Activated CD4-positive, alpha-beta T cell treated with anti-CD3 and anti-CD28 coated beads for 36 hours (primary cell): Measurements from ENCODE around the gene RAD51B. TPM values are rescaled to one million over a fixed set of nuclear protein-coding genes. Genes with fewer than 3 reads are reported as not detected.
A peak's percentile ranks its signal among the peaks of the same experiment; 100 is the strongest.

ENCODE experiments used
- ATAC-seq: fragments of 200-7000 bp; cut with Tn5 transposase; one replicate; pipeline ENCODE4 v1.10.0; 2021; ENCODE audit warnings: mild to moderate bottlenecking, moderate library complexity
- CTCF ChIA-PET: fragments of 350-600 bp; sonication (Branson Sonifier 250); formaldehyde crosslinking; loops from one replicate; lab custom pipeline; 2021; ENCODE audit warnings: antibody characterized with exemption; lab: Charles Lee
- POLR2A ChIA-PET: fragments of 350-600 bp; sonication (Branson Sonifier 250); formaldehyde crosslinking; loops from one replicate; lab custom pipeline; 2021; ENCODE audit warnings: antibody characterized with exemption, inconsistent platforms; lab: Charles Lee
- DNase-seq: peaks from one replicate; pipeline ENCODE4 v3.0.0-alpha.2; 2020
- H3K27ac Mint-ChIP-seq: one replicate; pipeline ENCODE4 v1.8.0; 2021; ENCODE audit warnings: mixed read lengths
- H3K27me3 Mint-ChIP-seq: one replicate; pipeline ENCODE4 v1.8.0; 2021; ENCODE audit warnings: mixed read lengths
- H3K36me3 Mint-ChIP-seq: one replicate; pipeline ENCODE4 v1.8.0; 2021; ENCODE audit warnings: low read depth, mixed read lengths
- H3K4me1 Mint-ChIP-seq: one replicate; pipeline ENCODE4 v1.8.0; 2021; ENCODE audit warnings: mixed read lengths
- H3K4me3 Mint-ChIP-seq: one replicate; pipeline ENCODE4 v1.8.0; 2021; ENCODE audit warnings: mild to moderate bottlenecking, moderate library complexity, mixed read lengths
- H3K9me3 Mint-ChIP-seq: one replicate; pipeline ENCODE4 v1.8.0; 2021; ENCODE audit warnings: low read depth, mixed read lengths
- intact Hi-C, 2 experiments: fragments of 100-400 bp; cut with DNase I in 1 of 2; cut with micrococcal nuclease in 1 of 2; formaldehyde crosslinking; loops; one replicate each; pipeline versions ENCODE4 v1.14.2 to v1.15.1; 2022 to 2024; cut with DNase I, micrococcal nuclease
- total RNA-seq, 2 experiments: library from RNA; stranded (reverse); gene quantifications; one replicate each; pipeline ENCODE4 v1.2.3, GENCODE V29; 2021

Gene RAD51B
- total RNA-seq, 2 experiments from 2014 or later: 26.4 to 39.9 TPM

GRCh38 chr14:68364792-68365192 is 545.2 kb downstream of the RAD51B start:
- H3K9me3 Mint-ChIP-seq: no peaks in the 10 kb centered on the region
- no peaks in the 10 kb centered on the region for H3K36me3 Mint-ChIP-seq
- no peak overlapping the region for H3K4me3 Mint-ChIP-seq
- DNase-seq (no peak), ATAC-seq (no peak)
- CTCF ChIA-PET: interaction anchor here (0.6 to 1.1 kb wide), 3 partner anchors 8 to 404 kb away, joined by 3 read pairs; no protein-coding TSS in a partner anchor
- intact Hi-C loops: loop anchor here (5.0 kb wide), 4 partner anchors 77 to 453 kb away; partner anchors contain the start of gene ZFP36L1 (in 1 of the 2)
- no peak overlapping the region for H3K27ac Mint-ChIP-seq
- H3K27me3 Mint-ChIP-seq: no peaks in the 10 kb centered on the region
- POLR2A ChIA-PET: no interaction called here
- H3K4me1 Mint-ChIP-seq: peaks cover 44% of the 10 kb centered on the region

- ATAC-seq (no peak), DNase-seq (no peak)
- intact Hi-C loops: loop anchor here (5.0 kb wide), 4 partner anchors 78 to 452 kb away; partner anchors contain the start of gene ZFP36L1 (in 1 of the 2)
- ChIA-PET POLR2A (interaction anchor here (0.6 kb wide), 1 partner anchor 1309 kb away, joined by 3 read pairs; no protein-coding TSS in a partner anchor), CTCF (interaction anchor here (0.6 to 1.1 kb wide), 3 partner anchors 9 to 404 kb away, joined by 3 read pairs; no protein-coding TSS in a partner anchor)
- H3K36me3 Mint-ChIP-seq: no peaks in the 10 kb centered on the region
- no peaks in the 10 kb centered on the region for H3K9me3 Mint-ChIP-seq
- no peaks in the 10 kb centered on the region for H3K27me3 Mint-ChIP-seq
- peaks cover 44% of the 10 kb centered on the region for H3K4me1 Mint-ChIP-seq
- no peak overlapping the region for H3K27ac Mint-ChIP-seq
- H3K4me3 Mint-ChIP-seq: no peak overlapping the region
Observed at GRCh38 chr14:68365228-68365627, 545.6 kb downstream of the RAD51B start.

GRCh38 chr14:68366656-68367055 is 547.1 kb downstream of the RAD51B start:
- Mint-ChIP-seq H3K27me3 (no peaks in the 10 kb centered on the region), H3K4me3 (no peak overlapping the region), H3K36me3 (no peaks in the 10 kb centered on the region), H3K9me3 (no peaks in the 10 kb centered on the region), H3K27ac (no peak overlapping the region), H3K4me1 (peaks cover 38% of the 10 kb centered on the region)
- DNase-seq (no peak), ATAC-seq (no peak)
- ChIA-PET POLR2A (no interaction called here), CTCF (interaction anchor here (1.1 to 1.2 kb wide), 2 partner anchors 48 to 54 kb away, joined by 3 read pairs; no protein-coding TSS in a partner anchor)
- intact Hi-C loops: loop anchor here (5.0 kb wide), 4 partner anchors 79 to 451 kb away; partner anchors contain the start of gene ZFP36L1 (in 1 of the 2)

GRCh38 chr14:68367536-68367935 is 548.0 kb downstream of the RAD51B start:
- Mint-ChIP-seq H3K4me3 (no peak overlapping the region), H3K36me3 (no peaks in the 10 kb centered on the region), H3K27me3 (no peaks in the 10 kb centered on the region), H3K4me1 (peaks cover 43% of the 10 kb centered on the region), H3K9me3 (no peaks in the 10 kb centered on the region), H3K27ac (no peak overlapping the region)
- DNase-seq (no peak), ATAC-seq (no peak)
- ChIA-PET POLR2A (no interaction called here), CTCF (interaction anchor here (0.7 to 1.3 kb wide), 5 partner anchors 9 to 496 kb away, joined by 3 read pairs; no protein-coding TSS in a partner anchor)
- intact Hi-C loops: loop anchor here (5.0 kb wide), 4 partner anchors 80 to 450 kb away; partner anchors contain the start of gene ZFP36L1 (in 1 of the 2)

- intact Hi-C loops: loop anchor here (1.0 to 5.0 kb wide), 5 partner anchors 57 to 448 kb away; partner anchors contain the start of gene ZFP36L1 (in 1 of the 2)
- ChIA-PET POLR2A (no interaction called here), CTCF (no interaction called here)
- H3K27ac Mint-ChIP-seq: no peak overlapping the region
- H3K9me3 Mint-ChIP-seq: peaks cover 2% of the 10 kb centered on the region
- ATAC-seq (peak; percentile 35), DNase-seq (no peak)
- H3K36me3 Mint-ChIP-seq: no peaks in the 10 kb centered on the region
- no peak overlapping the region for H3K4me3 Mint-ChIP-seq
- no peaks in the 10 kb centered on the region for H3K27me3 Mint-ChIP-seq
- peaks cover 40% of the 10 kb centered on the region for H3K4me1 Mint-ChIP-seq
Observed at GRCh38 chr14:68368850-68369249, 549.3 kb downstream of the RAD51B start.

- Mint-ChIP-seq H3K27me3 (no peaks in the 10 kb centered on the region), H3K27ac (peak overlapping the region; percentile 55), H3K4me1 (peaks cover 46% of the 10 kb centered on the region), H3K4me3 (no peak overlapping the region), H3K9me3 (peaks cover 2% of the 10 kb centered on the region), H3K36me3 (no peaks in the 10 kb centered on the region)
- ChIA-PET POLR2A (no interaction called here), CTCF (interaction anchor here (0.5 to 0.6 kb wide), 2 partner anchors 10 to 420 kb away, joined by 3 to 4 read pairs; no protein-coding TSS in a partner anchor)
- peak; percentile 94 for ATAC-seq
- peak; percentile 20 for DNase-seq
- intact Hi-C loops: loop anchor here (1.0 to 5.0 kb wide), 6 partner anchors 57 to 448 kb away; partner anchors contain the start of gene ZFP36L1 (in 1 of the 2)
Observed at GRCh38 chr14:68369281-68370056, 549.9 kb downstream of the RAD51B start.

GRCh38 chr14:68370057-68370360 is 550.4 kb downstream of the RAD51B start:
- Mint-ChIP-seq H3K27me3 (no peaks in the 10 kb centered on the region), H3K9me3 (peaks cover 2% of the 10 kb centered on the region), H3K27ac (no peak overlapping the region), H3K4me1 (peaks cover 46% of the 10 kb centered on the region), H3K36me3 (no peaks in the 10 kb centered on the region), H3K4me3 (no peak overlapping the region)
- ChIA-PET POLR2A (no interaction called here), CTCF (interaction anchor here (0.6 kb wide), 1 partner anchor 10 kb away, joined by 4 read pairs; no protein-coding TSS in a partner anchor)
- ATAC-seq (no peak), DNase-seq (no peak)
- intact Hi-C loops: loop anchor here in 1 of 2 experiments (5.0 kb wide), 1 partner anchor 98 kb away; no protein-coding TSS in a partner anchor

GRCh38 chr14:68372368-68372767 is 552.8 kb downstream of the RAD51B start:
- no peak for DNase-seq
- Mint-ChIP-seq H3K27ac (no peak overlapping the region), H3K27me3 (no peaks in the 10 kb centered on the region), H3K36me3 (no peaks in the 10 kb centered on the region), H3K9me3 (peaks cover 2% of the 10 kb centered on the region), H3K4me3 (no peak overlapping the region), H3K4me1 (peaks cover 62% of the 10 kb centered on the region)
- ChIA-PET POLR2A (interaction anchor here (0.6 kb wide), 1 partner anchor 367 kb away, joined by 5 read pairs; no protein-coding TSS in a partner anchor), CTCF (no interaction called here)
- ATAC-seq: no peak
- intact Hi-C loops: loop anchor here in 1 of 2 experiments (5.0 kb wide), 1 partner anchor 100 kb away; no protein-coding TSS in a partner anchor

- DNase-seq: no peak
- H3K4me3 Mint-ChIP-seq: no peak overlapping the region
- H3K36me3 Mint-ChIP-seq: no peaks in the 10 kb centered on the region
- peaks cover 69% of the 10 kb centered on the region for H3K4me1 Mint-ChIP-seq
- ChIA-PET CTCF (interaction anchor here (1.1 kb wide), 1 partner anchor 429 kb away, joined by 3 read pairs; no protein-coding TSS in a partner anchor), POLR2A (no interaction called here)
- intact Hi-C loops: loop anchor here in 1 of 2 experiments (5.0 kb wide), 1 partner anchor 101 kb away; no protein-coding TSS in a partner anchor
- peaks cover 2% of the 10 kb centered on the region for H3K9me3 Mint-ChIP-seq
- H3K27me3 Mint-ChIP-seq: no peaks in the 10 kb centered on the region
- ATAC-seq: no peak
- H3K27ac Mint-ChIP-seq: no peak overlapping the region
Observed at GRCh38 chr14:68373124-68373646, 553.6 kb downstream of the RAD51B start.

- ChIA-PET CTCF (interaction anchor here (1.1 kb wide), 1 partner anchor 429 kb away, joined by 3 read pairs; no protein-coding TSS in a partner anchor), POLR2A (interaction anchor here (0.6 to 0.9 kb wide), 2 partner anchors 92 to 445 kb away, joined by 3 read pairs; no protein-coding TSS in a partner anchor)
- ATAC-seq (no peak), DNase-seq (no peak)
- H3K4me3 Mint-ChIP-seq: no peak overlapping the region
- H3K9me3 Mint-ChIP-seq: peaks cover 2% of the 10 kb centered on the region
- peaks cover 66% of the 10 kb centered on the region for H3K4me1 Mint-ChIP-seq
- H3K27ac Mint-ChIP-seq: no peak overlapping the region
- intact Hi-C loops: loop anchor here in 1 of 2 experiments (5.0 kb wide), 1 partner anchor 102 kb away; no protein-coding TSS in a partner anchor
- H3K36me3 Mint-ChIP-seq: no peaks in the 10 kb centered on the region
- H3K27me3 Mint-ChIP-seq: no peaks in the 10 kb centered on the region
Observed at GRCh38 chr14:68373847-68374444, 554.4 kb downstream of the RAD51B start.
